HG03575 (cell line): ENCODE measurements around the gene CLDN2.
"Not testable (repeated sequence)": the region's sequence is repeated elsewhere in the genome, so short reads cannot be mapped to it uniquely, and the experiment has no call there.

Experiments
- ATAC-seq: cut with Tn5 transposase; IDR thresholded peaks from one replicate; pipeline ENCODE4 v1.9.1; 2021; ENCODE audit not compliant: unreplicated experiment, insufficient number of reproducible peaks, low FRiP score; ENCODE audit errors: extremely low read depth

The CLDN2 gene

GRCh38 chrX:106952538-106952937 is 32.3 kb downstream of the CLDN2 start:
- no peak for ATAC-seq

- ATAC-seq = no peak
Measured at GRCh38 chrX:106952988-106953387, 32.8 kb downstream of the CLDN2 start.

- ATAC-seq = no peak
Measured at GRCh38 chrX:106954041-106954440, 33.8 kb downstream of the CLDN2 start.

- ATAC-seq = no peak
Measured at GRCh38 chrX:106955004-106955772, 35.0 kb downstream of the CLDN2 start.

GRCh38 chrX:106957856-106958255 is 37.7 kb downstream of the CLDN2 start:
- ATAC-seq = no peak

GRCh38 chrX:106959901-106960300 is 39.7 kb downstream of the CLDN2 start:
- ATAC-seq = no peak

GRCh38 chrX:106963111-106963510 is 42.9 kb downstream of the CLDN2 start:
- no peak for ATAC-seq

- ATAC-seq = no peak
Measured at GRCh38 chrX:106964290-106964689, 44.1 kb downstream of the CLDN2 start.

- ATAC-seq = not testable (repeated sequence)
Measured at GRCh38 chrX:106966547-106966946, 46.3 kb downstream of the CLDN2 start.

- no peak for ATAC-seq
Measured at GRCh38 chrX:106972896-106973295, 52.7 kb downstream of the CLDN2 start.

- no peak for ATAC-seq
Measured at GRCh38 chrX:106973433-106974149, 53.4 kb downstream of the CLDN2 start.

- no peak for ATAC-seq
Measured at GRCh38 chrX:106976416-106976815, 56.2 kb downstream of the CLDN2 start.
